Spleen (tissue), 11 donors: ENCODE results near the gene GLI2. TPM values are rescaled to one million over a fixed set of nuclear protein-coding genes. Genes with fewer than 3 reads are reported as not detected.
A peak's percentile ranks its signal among the peaks of the same experiment; 100 is the strongest.

Source experiments
- DNase-seq: peaks from one replicate; pipeline ENCODE4 v3.0.0-alpha.2; 2020
- H3K27ac ChIP-seq, 8 donors: fragments of 200-600 bp; sonication (generic) in 7 of 8; 1 replicate in 4 of 8; 2 replicates in 4 of 8; pipeline versions ENCODE4 v1.5.0 to v1.8.0; 2016 to 2021; ENCODE audit warnings: inconsistent platforms in 4 of 8, mild to moderate bottlenecking in 4 of 8, moderate library complexity in 1 of 8
- H3K27me3 ChIP-seq, 7 donors: fragments of 200-600 bp; sonication (generic) in 6 of 7; replicated peaks in 1 of 7; 1 replicate in 4 of 7; 2 replicates in 3 of 7; pipeline versions ENCODE4 v1.5.0 to v1.8.0; 2016 to 2021; ENCODE audit warnings: inconsistent platforms in 3 of 7, mild to moderate bottlenecking in 1 of 7
- H3K36me3 ChIP-seq, 6 donors: fragments of 200-600 bp; sonication (generic) in 5 of 6; 1 replicate in 4 of 6; 2 replicates in 2 of 6; pipeline versions ENCODE4 v1.5.0 to v1.8.0; 2016 to 2021; ENCODE audit warnings: inconsistent platforms in 2 of 6
- H3K4me1 ChIP-seq, 6 donors: fragments of 200-600 bp; sonication (generic) in 5 of 6; 1 replicate in 3 of 6; 2 replicates in 3 of 6; pipeline versions ENCODE4 v1.5.0 to v1.8.0; 2016 to 2021; ENCODE audit warnings: inconsistent platforms in 3 of 6
- H3K4me3 ChIP-seq, 8 donors: fragments of 200-600 bp; sonication (generic) in 7 of 8; 1 replicate in 4 of 8; 2 replicates in 4 of 8; pipeline versions ENCODE4 v1.5.0 to v1.8.0; 2016 to 2021; ENCODE audit warnings: inconsistent platforms in 4 of 8, mild to moderate bottlenecking in 4 of 8, moderate library complexity in 2 of 8
- H3K9me3 ChIP-seq, 8 donors: fragments of 200-600 bp; sonication (generic) in 7 of 8; 1 replicate in 4 of 8; 2 replicates in 4 of 8; pipeline versions ENCODE4 v1.5.0 to v1.8.0; 2016 to 2021; ENCODE audit warnings: inconsistent platforms in 4 of 8
- CTCF ChIP-seq, 11 experiments: fragments of 200-600 bp in 7 of 11; fragments of 450-650 bp in 4 of 11; sonication (generic) in 4 of 11; IDR thresholded peaks in 8 of 11; conservative IDR thresholded peaks in 3 of 11; 1 replicate in 7 of 11; 2 replicates in 4 of 11; pipeline versions ENCODE4 v1.4.0 to v1.8.0; 2016 to 2021; ENCODE audit warnings: antibody characterized with exemption in 11 of 11, inconsistent platforms in 4 of 11, mild to moderate bottlenecking in 1 of 11
- POLR2A ChIP-seq, 3 donors: fragments of 450-650 bp; IDR thresholded peaks; one replicate each; pipeline ENCODE4 v1.5.1; 2017; ENCODE audit warnings: antibody characterized with exemption in 3 of 3, mild to moderate bottlenecking in 1 of 3
- POLR2AphosphoS5 ChIP-seq, 3 donors: sonication (generic); formaldehyde crosslinking; IDR thresholded peaks; one replicate each; pipeline ENCODE4 v1.5.1; 2017; ENCODE audit warnings: antibody characterized with exemption in 3 of 3
- WGBS, 5 donors: extraction: QIAGEN DNeasy Blood & Tissue Kit in 3 of 5; methylation state at CpG; one replicate each; pipeline versions ENCODE4 v1.1.5 to v1.1.7; 2013 to 2018; 5-methylcytosine and 5-hydroxymethylcytosine counted together
- intact Hi-C: fragments of 100-400 bp; cut with DNase I; formaldehyde crosslinking; loops from one replicate; pipeline ENCODE4 v1.15.0; 2023; ENCODE audit warnings: low total_unique reads
- polyA plus RNA-seq, 3 donors: library from polyadenylated mRNA; stranded (reverse); fragments of 200-250 nt; gene quantifications; one replicate each; pipeline ENCODE4 v1.2.1, GENCODE V29; 2013
- total RNA-seq, 7 donors: library from RNA; depleted of rRNA in 3 of 7; stranded (reverse); fragments of >200 nt in 3 of 7; fragmentation: NEBNext Ultra II Directional in 4 of 7; extraction: Animal tissue kit (Norgen Biotek cat#: 25700) in 4 of 7; gene quantifications; one replicate each; pipeline versions ENCODE4 v1.1.0 to v1.2.1, GENCODE V29; 2016 to 2021
- donor health status: healthy with polysubstance abuse.
- donor health status: DM: no; HTN: no; CAD: no; lungs with moderate emphysema.
- donor health status: DM: no; HTN: no; CAD: no.
- donor health status: Bipolar disorder and iron deficiency.
- donor health status: healthy.
- donor health status: DM: no; HTN: no; CAD: no.
- donor health status: DM: yes; HTN: yes; CAD: no.

GLI2 gene
- total and polyA plus RNA-seq, 10 donors = 0.22 to 10.6 (median 1.4) TPM

- Histone ChIP-seq H3K36me3 (no peaks in the 10 kb centered on the region), H3K4me1 (peaks cover 0 to 13% (median 2%) of the 10 kb centered on the region in 6 donors), H3K27me3 (peaks cover 0 to 4% (median 0%) of the 10 kb centered on the region in 7 donors), H3K4me3 (no peak overlapping the region), H3K9me3 (peaks cover 0 to under 1% (median 0%) of the 10 kb centered on the region in 8 donors), H3K27ac (no peak overlapping the region)
- DNase-seq = peak; percentile 68
- intact Hi-C loops = no loop called here
- TF ChIP-seq CTCF (IDR thresholded peaks at IDR 0.05 in 8 of 11, conservative IDR thresholded peaks at IDR 0.05 in 3 of 11) = no peak
- TF ChIP-seq POLR2AphosphoS5 (IDR thresholded peaks at IDR 0.05) = no peak
- no peak for TF ChIP-seq POLR2A (IDR thresholded peaks at IDR 0.05)
- WGBS, 5 donors = 83 to 94% (median 86%) methylated on average over 7 of the region's 7 CpGs
These were observed 15.4 kb upstream of the GLI2 start for GRCh38 chr2:120720231-120720630.

- peak; percentile 53 for DNase-seq
- 89 to 94% (median 90%) methylated on average over 8 of the region's 8 CpGs for WGBS, 5 donors
- intact Hi-C loops = no loop called here
These were observed 14.8 kb upstream of the GLI2 start for GRCh38 chr2:120720746-120721375.

GRCh38 chr2:120722246-120722567 is 13.5 kb upstream of the GLI2 start:
- TF ChIP-seq POLR2AphosphoS5 (IDR thresholded peaks at IDR 0.05) (no peak), CTCF (IDR thresholded peaks at IDR 0.05 in 8 of 11, conservative IDR thresholded peaks at IDR 0.05 in 3 of 11) (no peak), POLR2A (IDR thresholded peaks at IDR 0.05) (no peak)
- Histone ChIP-seq H3K27ac (no peak overlapping the region), H3K9me3 (peaks cover 0 to 18% (median 11%) of the 10 kb centered on the region in 8 donors), H3K4me3 (no peak overlapping the region), H3K27me3 (peaks cover 0 to 4% (median 0%) of the 10 kb centered on the region in 7 donors), H3K4me1 (peaks cover 0 to 13% (median 2%) of the 10 kb centered on the region in 6 donors), H3K36me3 (no peaks in the 10 kb centered on the region)
- WGBS, 5 donors = 74 to 84% (median 82%) methylated on average over 9 of the region's 9 CpGs
- DNase-seq = peak; percentile 68
- intact Hi-C loops = no loop called here

More at GRCh38 chr2:120720746-120721375, 14.8 kb upstream of the GLI2 start:
- Histone ChIP-seq H3K27ac (no peak overlapping the region), H3K4me3 (no peak overlapping the region), H3K27me3 (peaks cover 0 to 4% (median 0%) of the 10 kb centered on the region in 7 donors), H3K9me3 (peaks cover 0 to 6% (median 2%) of the 10 kb centered on the region in 8 donors), H3K4me1 (peaks cover 0 to 13% (median 2%) of the 10 kb centered on the region in 6 donors), H3K36me3 (no peaks in the 10 kb centered on the region)
- TF ChIP-seq CTCF (IDR thresholded peaks at IDR 0.05 in 8 of 11, conservative IDR thresholded peaks at IDR 0.05 in 3 of 11) (no peak), POLR2A (IDR thresholded peaks at IDR 0.05) (no peak), POLR2AphosphoS5 (IDR thresholded peaks at IDR 0.05) (no peak)

GRCh38 chr2:120722568-120723421 is 12.9 kb upstream of the GLI2 start:
- Histone ChIP-seq H3K36me3 (no peaks in the 10 kb centered on the region), H3K27ac (peak overlapping the region in 1 of 8 donors; percentile 48), H3K9me3 (peaks cover 0 to 19% (median 11%) of the 10 kb centered on the region in 8 donors), H3K27me3 (peaks cover 0 to 4% (median 0%) of the 10 kb centered on the region in 7 donors), H3K4me1 (peaks cover 0 to 13% (median 2%) of the 10 kb centered on the region in 6 donors), H3K4me3 (no peak overlapping the region)
- peak; percentile 36 for DNase-seq
- intact Hi-C loops = no loop called here
- WGBS, 5 donors = 43 to 63% (median 57%) methylated on average over 11 of the region's 11 CpGs
- TF ChIP-seq CTCF (IDR thresholded peaks at IDR 0.05 in 8 of 11, conservative IDR thresholded peaks at IDR 0.05 in 3 of 11) (no peak), POLR2A (IDR thresholded peaks at IDR 0.05) (no peak), POLR2AphosphoS5 (IDR thresholded peaks at IDR 0.05) (peak in 1 of 3 donors; percentile 13)
